T-helper 1 cell treated with Interleukin-12 subunit alpha and Interleukin-12 subunit beta and Interleukin-4 antibody, amounts not matched to agents 30 ng/mL and 1 ng/mL, for 36 hours (primary cell): ENCODE results near the gene SGMS1. TPM values are rescaled to one million over a fixed set of nuclear protein-coding genes. Genes with fewer than 3 reads are reported as not detected.
"Not testable (repeated sequence)": the region's sequence is repeated elsewhere in the genome, so short reads cannot be mapped to it uniquely, and the experiment has no call there.

Source experiments
- intact Hi-C: fragments of 100-400 bp; cut with micrococcal nuclease; formaldehyde crosslinking; loops from one replicate; pipeline ENCODE4 v1.15.1; 2024
- total RNA-seq: library from RNA; stranded (reverse); gene quantifications from 2 replicates; pipeline ENCODE4 v1.2.3, GENCODE V29; 2022

Gene SGMS1
- total RNA-seq, 1 donor from 2014 or later, result 24.4 TPM

- intact Hi-C loops, result no loop called here
These were observed 337.2 kb downstream of the SGMS1 start for GRCh38 chr10:50286517-50286916.

GRCh38 chr10:50281967-50282522 is 341.7 kb downstream of the SGMS1 start:
- intact Hi-C loops, result no loop called here

- intact Hi-C loops, result no loop called here
These were observed 342.4 kb downstream of the SGMS1 start for GRCh38 chr10:50281210-50281966.

- intact Hi-C loops, result no loop called here
These were observed 343.5 kb downstream of the SGMS1 start for GRCh38 chr10:50280049-50280841.

- intact Hi-C loops, result no loop called here
These were observed 344.3 kb downstream of the SGMS1 start for GRCh38 chr10:50279489-50279888.

- intact Hi-C loops, result loop anchor here (1.0 kb wide), 1 partner anchor 682 kb away; no protein-coding TSS in a partner anchor
These were observed 348.0 kb downstream of the SGMS1 start for GRCh38 chr10:50275650-50276235.

GRCh38 chr10:50272531-50272930 is 351.2 kb downstream of the SGMS1 start:
- intact Hi-C loops, result no loop called here

GRCh38 chr10:50271564-50272250 is 352.0 kb downstream of the SGMS1 start:
- intact Hi-C loops, result no loop called here

GRCh38 chr10:50267877-50268276 is 355.9 kb downstream of the SGMS1 start:
- intact Hi-C loops, result not testable (repeated sequence)

GRCh38 chr10:50262625-50263024 is 361.1 kb downstream of the SGMS1 start:
- intact Hi-C loops, result not testable (repeated sequence)

GRCh38 chr10:50260791-50261281 is 362.9 kb downstream of the SGMS1 start:
- intact Hi-C loops, result loop anchor here (1.0 to 2.0 kb wide), 2 partner anchors 247 to 362 kb away; partner anchors contain the start of gene SGMS1

Other genes with a start within 250 kb of the SGMS1 start
- gene ASAH2B, start 116.0 kb upstream of the SGMS1 start, total RNA-seq, result 2.2 and 4.1 TPM in 2 replicates